ENCODE results near the gene MTAP.
"Not testable (repeated sequence)": the region's sequence is repeated elsewhere in the genome, so short reads cannot be mapped to it uniquely, and the experiment has no call there.

The MTAP gene

DNA sequence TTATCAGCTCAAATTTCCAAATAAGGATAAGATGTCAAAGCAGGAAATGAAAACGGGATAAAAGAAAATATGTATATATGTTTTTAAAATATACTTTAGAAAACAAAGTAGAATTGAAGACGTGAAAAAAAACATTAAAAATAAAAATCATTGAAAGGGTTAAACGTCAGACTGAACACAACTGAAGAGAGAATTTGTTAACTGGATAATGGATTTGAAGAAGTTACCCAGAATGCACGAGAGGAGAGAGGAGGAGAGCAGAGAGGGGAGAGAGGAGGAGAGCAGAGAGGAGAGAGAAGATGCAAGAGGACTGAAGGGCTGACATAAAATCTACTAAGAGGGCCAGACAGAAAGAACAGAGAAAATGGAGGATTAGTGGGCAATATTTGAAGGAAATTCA, 103.8 kb downstream of the MTAP start:
- no peak for DNase-seq (ENCODE audit: extremely low read depth in 1 of 2, low read depth in 1 of 2)

DNA sequence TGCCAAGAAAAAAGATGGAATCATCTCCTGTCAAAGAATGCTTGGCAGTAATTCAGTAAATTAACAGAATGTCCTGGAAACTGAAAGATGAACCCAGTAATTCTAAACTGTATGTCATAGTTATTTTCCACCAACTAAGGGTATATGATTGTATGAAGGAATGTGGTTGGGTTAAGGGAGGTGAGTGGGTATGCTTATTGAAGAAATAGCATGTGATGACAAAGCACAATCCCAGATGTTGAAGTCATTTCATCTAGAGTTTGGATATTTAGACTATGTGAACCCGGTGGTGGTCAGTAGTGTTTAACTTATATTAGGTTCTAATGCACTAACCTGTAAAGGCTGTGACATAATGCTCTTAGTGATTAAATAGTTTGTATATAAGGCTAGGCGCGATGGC, 104.4 kb downstream of the MTAP start:
- DNase-seq (ENCODE audit: extremely low read depth in 1 of 2, low read depth in 1 of 2) = no peak

DNA sequence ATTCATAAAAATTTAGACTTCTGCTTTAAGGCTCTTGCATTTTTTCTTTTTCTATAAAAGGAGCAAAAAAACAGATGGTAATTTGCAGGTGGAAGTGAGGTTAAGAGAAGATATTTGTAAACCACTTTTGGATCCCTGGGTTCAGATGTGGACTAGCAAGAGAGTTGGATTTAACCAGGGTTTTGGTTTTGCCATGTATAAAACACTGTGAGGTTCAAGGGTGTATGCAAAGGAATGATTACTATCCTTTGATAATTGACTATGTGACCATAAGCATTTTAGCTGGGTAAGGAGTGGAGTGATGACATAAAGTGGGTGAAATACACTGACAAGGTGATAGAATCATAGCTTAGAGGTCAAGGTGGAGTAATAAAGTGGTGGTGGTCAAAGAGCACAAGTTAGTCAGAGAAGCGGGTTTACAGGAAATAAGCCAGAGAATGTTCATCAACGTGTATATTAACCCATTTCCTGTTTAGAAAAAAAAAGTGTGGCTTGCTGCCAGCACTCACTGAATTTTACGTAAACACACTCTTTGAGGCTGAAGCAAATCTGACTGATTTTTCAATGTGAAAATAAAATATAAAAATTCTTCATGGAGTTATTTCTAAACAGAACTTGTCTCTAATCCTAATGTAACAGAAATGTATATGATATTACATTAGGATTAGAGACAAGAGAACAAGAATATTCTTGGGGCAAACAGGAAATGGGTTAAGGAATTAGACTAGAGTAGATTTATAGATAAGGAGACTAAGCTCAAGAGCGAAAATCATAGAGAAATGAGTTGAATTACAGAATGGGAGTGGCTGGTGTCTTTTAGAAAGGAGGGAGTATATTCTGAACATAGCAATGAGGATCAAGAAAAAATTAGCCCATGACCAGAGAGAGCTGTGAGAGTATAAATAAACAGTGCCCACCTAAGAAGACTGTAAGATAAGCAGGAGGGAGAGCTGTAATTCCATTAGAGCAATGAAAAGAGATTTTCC, 117.2 kb downstream of the MTAP start:
- no peak for DNase-seq (ENCODE audit: extremely low read depth in 1 of 2, low read depth in 1 of 2)

DNA sequence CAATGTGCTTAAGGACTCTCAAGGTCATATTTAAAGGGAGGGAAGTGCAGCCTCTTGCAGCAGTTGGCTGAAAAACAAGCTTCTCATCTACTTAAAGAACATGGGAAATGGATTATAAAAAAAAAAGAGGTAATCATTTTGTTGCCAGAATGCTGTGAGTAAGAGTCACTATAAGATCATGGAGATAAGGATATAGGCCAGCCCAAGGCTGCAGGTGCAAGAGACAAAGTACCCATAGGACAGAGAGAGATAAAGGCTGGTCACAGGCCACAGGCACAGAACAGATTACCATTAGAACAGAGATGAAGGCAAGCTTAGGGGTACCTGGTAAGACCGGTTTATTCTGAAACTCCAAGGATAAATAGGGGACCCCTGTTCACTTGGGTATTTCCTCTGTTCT, 121.3 kb downstream of the MTAP start:
- no peak for DNase-seq (ENCODE audit: extremely low read depth in 1 of 2, low read depth in 1 of 2)

DNA sequence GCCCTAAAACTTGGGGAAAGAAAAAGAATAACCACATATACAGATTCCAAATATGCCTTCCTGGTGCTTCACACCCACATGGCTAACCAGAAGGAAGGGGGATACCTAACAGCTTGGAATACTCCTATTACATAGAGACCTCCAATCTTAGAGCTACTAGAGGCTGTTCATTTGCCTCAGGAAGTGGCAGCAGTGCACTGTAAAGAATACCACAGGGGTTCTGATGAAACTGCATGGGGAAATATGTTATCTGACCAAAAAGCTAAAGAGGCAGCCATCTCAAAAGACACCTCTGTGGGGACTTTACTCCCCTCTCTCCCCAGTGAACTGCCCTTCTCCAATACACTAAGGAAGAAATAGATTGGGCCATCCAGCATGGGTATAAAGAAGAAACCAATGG, 125.3 kb downstream of the MTAP start:
- no peak for DNase-seq (ENCODE audit: extremely low read depth in 1 of 2, low read depth in 1 of 2)

DNA sequence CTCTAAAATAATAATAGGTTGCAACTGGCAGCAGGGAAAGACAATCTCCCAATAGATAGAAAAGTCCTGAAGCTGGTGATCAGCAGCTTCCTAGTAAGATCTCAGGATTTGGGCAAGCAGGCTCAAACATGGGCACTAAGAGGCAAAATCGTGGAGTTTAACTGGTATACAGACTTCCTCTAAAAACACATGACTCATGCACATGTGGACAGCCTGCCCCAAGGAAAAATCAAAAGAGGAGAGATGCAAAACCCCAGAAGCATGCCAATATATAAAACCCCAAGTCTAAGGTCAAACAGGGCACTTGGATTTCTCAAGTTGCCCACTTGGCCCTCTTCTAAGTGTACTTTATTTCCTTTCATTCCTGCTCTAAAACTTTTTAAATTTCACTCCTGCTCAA, 129.0 kb downstream of the MTAP start:
- DNase-seq (ENCODE audit: extremely low read depth in 1 of 2, low read depth in 1 of 2) = no peak

DNA sequence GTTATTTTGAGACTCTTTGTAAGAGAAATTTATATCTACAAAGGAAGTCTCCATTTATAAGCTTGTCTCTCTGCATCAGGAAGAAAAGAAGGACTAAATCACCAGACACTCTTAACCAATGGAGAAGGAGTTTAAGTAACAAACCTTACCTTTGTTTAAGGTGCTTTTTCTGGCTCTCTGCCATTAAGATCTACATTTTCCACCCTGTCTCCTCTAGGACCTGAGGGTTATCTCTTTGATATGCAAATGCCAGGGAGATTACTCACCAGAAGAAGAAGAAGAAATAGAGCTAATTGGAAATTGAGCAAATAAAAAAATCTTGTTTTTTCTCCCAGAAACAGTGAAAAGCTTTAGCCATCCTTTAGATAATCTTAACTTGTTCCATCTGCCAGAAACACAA, 130.8 kb downstream of the MTAP start:
- no peak for DNase-seq (ENCODE audit: extremely low read depth in 1 of 2, low read depth in 1 of 2)

DNA sequence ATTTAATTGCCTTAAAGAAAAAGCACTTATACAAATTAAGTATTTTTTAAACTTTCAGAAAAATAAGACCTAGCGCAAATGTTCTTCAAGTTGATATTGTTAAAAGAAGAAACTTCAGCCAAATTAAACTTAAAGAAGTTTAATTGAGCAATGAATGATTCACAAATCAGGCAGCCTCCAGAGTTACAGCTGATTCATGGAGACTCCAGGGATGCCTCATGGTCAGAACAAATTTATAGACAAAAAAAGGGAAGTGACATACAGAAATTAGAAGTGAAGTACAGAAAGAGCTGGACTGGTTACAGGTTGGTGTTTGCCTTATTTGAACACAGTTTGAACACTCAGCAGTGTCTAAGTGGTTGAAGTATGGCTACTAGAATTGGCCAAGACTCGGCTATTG, 131.4 kb downstream of the MTAP start:
- DNase-seq (ENCODE audit: extremely low read depth in 1 of 2, low read depth in 1 of 2) = no peak

DNA sequence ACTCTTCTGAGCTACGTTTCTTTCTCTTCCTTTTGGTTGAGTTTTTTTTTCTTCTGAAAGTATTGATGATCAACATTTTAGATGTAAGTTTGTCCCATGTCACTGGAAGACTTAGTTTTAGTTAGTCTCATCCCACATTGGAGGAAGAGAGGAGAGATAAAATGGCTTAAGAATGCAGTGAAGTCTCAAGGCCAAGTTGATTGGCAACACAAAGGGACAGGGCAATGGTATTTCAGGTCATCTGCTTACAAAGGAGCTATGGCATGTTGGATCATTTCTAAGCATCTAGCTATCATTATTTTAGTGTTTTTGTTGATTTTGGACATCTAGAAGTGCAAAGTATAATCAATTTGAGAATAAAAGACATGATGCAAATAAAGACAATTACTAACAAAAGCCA, 133.2 kb downstream of the MTAP start:
- no peak for DNase-seq (ENCODE audit: extremely low read depth in 1 of 2, low read depth in 1 of 2)

DNA sequence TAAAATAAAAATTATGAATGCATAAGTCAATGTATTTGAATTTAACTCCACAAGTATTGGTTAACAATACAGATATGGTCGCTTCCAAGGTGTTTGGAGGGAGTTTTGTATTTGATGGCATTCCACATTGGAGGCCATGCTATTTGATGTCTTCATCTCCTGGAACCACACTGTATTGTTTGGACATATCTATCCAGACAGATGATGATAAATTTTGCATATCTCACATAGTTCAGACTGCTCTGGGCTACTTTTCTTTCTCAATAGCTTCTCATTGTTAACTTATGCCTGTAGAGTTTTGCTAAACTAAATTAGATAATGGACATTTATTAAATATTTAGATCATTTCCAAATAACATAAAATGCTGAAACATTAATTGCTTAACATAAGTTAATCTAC, 133.7 kb downstream of the MTAP start:
- no peak for DNase-seq (ENCODE audit: extremely low read depth in 1 of 2, low read depth in 1 of 2)

DNA sequence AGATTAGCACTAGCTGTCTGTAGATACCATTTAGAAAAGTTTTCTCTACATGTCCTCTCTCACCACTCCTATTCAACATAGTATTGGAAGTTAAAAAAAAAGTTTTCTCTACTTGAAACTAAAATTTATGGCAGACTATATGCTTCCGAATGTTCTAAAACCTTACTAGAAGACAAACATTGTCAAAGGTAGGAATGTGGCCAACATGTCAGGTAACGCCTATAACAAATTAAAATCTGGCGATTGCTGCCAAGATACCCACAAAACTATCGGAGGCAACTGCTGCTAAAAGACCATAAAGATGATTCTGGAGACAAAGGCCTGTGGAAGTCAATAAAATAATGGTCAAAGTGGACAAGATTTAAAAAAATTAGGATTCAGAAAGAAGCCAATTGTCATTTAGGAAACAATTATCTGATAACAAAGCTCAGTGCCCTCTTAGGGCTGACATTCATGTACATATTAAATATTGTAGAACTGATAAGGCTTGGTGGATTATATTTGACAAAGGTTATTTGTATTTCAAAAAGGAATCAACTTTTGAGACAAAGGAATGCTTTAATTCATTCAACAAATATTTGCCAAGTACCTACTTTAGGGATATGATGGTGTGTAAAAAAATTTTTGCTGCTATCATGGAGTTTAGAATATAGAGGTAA, 139.0 kb downstream of the MTAP start:
- no peak for DNase-seq (ENCODE audit: extremely low read depth in 1 of 2, low read depth in 1 of 2)

DNA sequence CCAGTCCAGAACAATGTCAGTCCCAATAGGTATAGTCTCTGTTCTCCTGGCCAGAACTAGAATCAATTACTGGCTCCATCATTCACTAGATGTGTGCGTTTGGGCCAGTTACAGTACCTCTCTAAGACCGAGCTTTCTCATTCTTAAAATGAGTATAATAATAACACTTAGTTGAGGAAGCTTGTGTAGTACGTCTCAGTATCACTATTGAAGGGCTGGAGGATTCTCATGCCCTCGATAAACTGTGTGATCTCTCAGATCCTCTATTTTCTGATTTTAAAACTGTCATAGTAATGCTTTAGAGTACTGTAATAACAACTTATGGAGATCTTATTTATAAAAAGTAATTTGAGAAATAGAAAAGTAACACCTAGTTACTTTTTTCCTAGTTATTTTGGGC, 141.0 kb downstream of the MTAP start:
- DNase-seq (ENCODE audit: extremely low read depth in 1 of 2, low read depth in 1 of 2) = no peak

DNA sequence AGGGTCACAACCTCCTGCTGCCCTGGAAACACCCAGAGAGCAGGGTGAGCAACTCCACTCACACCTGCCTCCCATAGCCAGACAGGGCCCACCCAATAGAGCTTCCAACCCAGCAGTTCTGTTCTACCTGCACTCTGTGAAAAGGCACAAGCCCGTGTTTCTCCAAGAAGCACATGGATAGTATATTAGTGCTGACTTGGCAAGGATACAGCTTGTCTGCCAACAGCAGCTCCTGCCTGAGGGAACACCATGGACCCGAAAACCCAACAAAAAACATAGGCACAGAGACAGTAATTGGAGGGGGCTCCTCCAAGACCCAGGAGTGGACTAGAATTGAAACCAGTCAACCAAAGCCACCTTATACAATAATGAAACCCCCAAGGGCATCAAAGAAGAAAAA, 143.2 kb downstream of the MTAP start:
- no peak for DNase-seq (ENCODE audit: extremely low read depth in 1 of 2, low read depth in 1 of 2)

DNA sequence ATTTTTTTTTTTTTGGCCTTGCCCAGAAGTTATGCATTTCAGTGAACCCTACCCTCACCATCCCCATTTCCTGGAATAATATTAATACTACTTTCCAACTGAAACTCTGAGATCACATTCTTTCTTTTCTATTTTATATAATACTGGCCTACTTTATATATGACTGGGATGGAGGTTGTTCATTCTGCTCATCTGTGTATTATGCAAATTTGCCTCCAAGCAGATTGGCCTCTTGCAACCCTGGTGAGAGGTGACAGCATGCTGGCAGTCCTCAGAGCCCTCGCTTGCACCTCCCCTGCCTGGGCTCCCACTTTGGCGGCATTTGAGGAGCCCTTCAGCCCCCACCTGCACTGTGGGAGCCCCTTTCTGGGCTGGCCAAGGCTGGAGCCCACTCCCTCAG, 156.4 kb downstream of the MTAP start:
- no peak for DNase-seq (ENCODE audit: extremely low read depth in 1 of 2, low read depth in 1 of 2)

DNA sequence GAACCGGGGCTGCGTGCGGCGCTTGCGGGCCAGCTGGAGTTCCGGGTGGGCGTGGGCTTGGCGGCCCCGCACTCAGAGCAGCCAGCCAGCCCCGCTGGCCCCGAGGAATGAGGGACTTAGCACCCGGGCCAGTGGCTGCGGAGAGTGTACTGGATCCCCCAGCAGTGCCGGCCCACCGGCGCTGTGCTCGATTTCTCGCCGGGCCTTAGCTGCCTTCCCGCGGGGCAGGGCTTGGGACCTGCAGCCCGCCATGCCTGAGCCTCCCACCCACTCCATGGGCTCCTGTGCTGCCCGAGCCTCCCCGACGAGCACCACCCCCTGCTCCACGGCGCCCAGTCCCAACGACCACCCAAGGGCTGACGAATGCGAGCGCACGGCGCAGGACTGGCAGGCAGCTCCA, 156.8 kb downstream of the MTAP start:
- DNase-seq (ENCODE audit: extremely low read depth in 1 of 2, low read depth in 1 of 2) = not testable (repeated sequence)

DNA sequence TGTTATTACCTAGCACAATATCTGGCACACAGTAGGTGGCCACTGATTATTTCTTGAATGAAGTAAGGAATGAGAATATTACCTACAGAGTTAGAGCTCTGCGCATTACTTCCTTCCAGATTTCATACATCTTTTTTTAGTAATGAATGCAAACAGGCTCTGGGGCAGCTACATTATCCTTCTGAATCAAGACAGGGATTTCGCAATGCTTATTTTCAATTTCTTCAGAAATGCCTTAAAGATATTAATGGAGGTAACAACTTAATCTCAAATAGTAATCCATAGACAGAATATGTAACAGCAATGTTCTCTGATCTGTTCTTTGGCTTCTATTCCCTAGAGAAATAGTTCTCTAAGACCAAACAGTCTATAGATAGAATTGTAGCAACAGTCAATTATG, 159.1 kb downstream of the MTAP start:
- DNase-seq (ENCODE audit: extremely low read depth in 1 of 2, low read depth in 1 of 2) = no peak

DNA sequence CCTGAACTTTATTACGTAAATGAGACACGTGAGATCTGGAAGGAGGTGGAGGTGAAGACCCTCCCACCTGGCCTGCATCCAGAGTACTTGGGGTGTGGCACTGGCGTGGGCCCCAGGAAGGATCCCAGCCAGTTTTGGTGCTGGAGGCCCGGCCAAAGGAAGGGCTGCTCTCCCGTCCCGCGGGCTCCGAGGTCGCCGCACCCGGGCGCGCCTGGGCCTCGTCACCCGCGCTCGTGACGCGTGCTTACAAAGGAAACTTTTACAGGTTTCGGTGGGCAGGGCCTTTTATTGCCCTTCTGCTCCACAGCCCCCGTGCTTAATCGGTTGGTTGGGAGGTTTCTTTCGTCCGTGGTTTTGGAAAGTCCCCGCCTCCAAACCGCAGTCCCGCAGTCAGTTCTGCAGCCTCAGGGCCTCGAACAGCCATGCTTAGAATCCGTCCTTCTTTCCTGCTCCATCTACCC, 162.5 kb downstream of the MTAP start:
- peak in 1 of 2 donors; percentile 19 for DNase-seq (ENCODE audit: extremely low read depth in 1 of 2, low read depth in 1 of 2)

DNA sequence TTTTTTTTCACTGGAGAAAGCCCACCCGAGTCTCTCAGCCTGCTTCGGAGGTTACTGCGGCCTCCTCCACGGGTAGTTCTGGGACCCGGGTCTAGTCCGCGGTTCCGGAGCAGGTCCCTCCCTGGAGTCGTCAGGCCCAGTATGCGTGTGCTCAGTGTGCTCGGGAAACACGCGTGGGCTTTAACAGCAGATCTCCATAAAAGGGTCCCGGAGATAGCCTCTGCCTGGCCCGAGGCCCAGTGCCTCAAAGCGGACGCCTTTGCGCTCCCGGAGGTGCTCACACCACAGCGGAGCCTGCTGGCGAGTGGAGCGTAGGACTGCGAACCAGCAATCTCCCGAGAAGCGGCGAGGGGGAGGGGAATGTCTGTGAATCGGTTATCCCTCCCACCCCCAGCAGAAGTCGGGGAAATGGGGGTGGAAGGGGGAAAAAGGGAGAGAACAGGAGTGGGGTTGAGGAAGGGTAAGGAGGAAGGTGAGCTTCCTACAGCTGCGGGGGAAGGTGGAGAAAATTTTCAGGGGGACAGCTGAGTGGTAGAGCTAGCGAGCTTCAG, 163.0 kb downstream of the MTAP start:
- DNase-seq (ENCODE audit: extremely low read depth in 1 of 2, low read depth in 1 of 2) = no peak

DNA sequence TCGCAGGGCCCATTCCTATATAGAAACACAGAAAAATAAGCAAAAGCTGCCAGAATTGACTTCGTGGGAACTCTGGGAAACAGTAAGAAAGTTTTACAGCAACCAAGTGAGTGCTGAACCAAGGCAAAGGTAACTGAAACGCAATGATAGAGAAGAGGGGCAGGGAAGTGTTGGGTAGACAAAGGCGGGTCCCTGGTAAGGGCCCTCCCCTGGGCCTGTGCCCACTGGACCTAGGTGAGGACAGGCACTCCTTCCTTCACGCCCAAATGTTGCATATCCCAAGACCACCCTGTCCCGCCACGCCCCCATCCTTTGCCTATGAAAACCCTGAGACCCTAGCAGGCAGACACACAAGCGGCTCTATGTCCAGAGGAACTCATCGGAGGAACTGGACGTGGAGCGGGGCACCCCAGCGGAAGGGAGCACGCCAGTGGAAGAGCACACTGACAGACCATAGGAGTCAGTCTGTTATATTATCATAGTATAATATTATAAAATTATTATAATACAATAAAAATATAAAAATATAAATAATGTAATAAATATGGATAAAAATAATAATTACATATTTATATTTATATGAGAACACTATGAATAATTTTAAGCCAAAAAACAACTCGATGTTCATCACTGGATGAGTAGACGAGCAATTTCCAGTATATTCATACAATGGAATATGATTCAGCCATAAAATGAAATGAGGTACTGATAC, 163.9 kb downstream of the MTAP start:
- DNase-seq (ENCODE audit: extremely low read depth in 1 of 2, low read depth in 1 of 2) = no peak

DNA sequence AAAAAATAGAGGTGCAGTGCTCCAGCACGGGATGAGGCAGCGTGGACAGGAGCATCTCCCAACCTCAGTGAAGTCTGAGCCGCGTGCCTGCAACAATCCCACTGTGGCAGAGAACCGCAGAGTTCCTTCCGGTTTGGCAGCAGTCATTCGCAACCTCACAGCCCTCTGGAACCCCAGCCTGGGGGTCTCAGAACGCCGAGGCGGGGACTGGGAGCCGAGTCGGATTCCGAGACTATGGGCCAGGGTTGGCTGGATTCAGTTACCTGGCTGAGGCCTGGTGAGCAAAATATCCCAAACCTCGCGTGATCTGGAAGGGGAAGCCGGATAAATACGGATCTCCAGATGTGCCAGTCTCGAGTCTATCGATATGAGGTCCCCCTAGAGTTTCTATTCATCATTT, 164.7 kb downstream of the MTAP start:
- no peak for DNase-seq (ENCODE audit: extremely low read depth in 1 of 2, low read depth in 1 of 2)

DNA sequence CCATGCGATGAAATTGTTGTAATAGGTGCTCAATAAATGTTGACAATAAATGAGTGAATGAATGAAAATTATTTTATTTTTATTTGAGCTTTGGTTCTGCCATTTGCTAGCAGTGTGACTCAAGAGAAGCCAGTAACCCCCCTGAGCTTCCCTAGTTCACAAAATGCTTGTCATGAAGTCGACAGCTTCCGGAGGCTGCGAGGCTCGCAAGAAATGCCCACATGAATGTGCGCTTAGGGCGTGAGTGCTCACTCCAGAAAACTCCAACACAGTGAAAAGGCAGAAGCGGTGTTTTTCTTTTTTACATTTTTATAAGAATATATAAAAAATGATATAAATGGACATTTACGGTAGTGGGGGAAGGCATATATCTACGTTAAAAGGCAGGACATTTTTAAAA, 165.3 kb downstream of the MTAP start:
- no peak for DNase-seq (ENCODE audit: extremely low read depth in 1 of 2, low read depth in 1 of 2)

Measured in activated CD8-positive, alpha-beta memory T cell treated with anti-CD3 and anti-CD28 coated beads for 1 hour (primary cell).